ENCODE data around the gene DECR2.

DNA sequence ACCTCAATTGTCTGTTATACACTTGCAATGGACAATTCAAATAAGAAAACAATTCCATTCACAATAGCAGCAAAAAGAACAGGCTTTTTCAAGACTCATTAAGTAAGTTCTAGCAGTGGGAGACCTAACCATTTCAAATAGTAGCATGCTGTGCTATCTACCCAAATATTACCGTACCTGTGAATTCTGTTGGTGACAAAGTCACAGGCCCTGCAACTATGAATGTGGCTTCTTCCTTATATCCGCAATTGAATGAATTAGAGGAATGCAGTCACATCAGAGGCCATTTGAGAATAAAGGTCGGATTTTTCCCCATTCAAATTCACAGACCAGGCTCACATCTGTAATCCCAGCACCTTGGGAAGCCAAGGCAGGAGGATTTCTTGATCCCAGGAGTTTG lies 5.5 kb upstream of the DECR2 start:
- no peak for TF ChIP-seq CTCF (IDR thresholded peaks at IDR 0.05; ENCODE audit: insufficient read depth, low read depth, low read length)
- TF ChIP-seq EZH2 (IDR thresholded peaks at IDR 0.05; ENCODE audit: insufficient read depth, low read length) = no peak
